GM21723 (cell line): Measurements from ENCODE around the gene VAV2.
A peak's percentile ranks its signal among the peaks of the same experiment; 100 is the strongest.
"Not testable (repeated sequence)": the region's sequence is repeated elsewhere in the genome, so short reads cannot be mapped to it uniquely, and the experiment has no call there.

Experiments used
- ATAC-seq: cut with Tn5 transposase; IDR thresholded peaks from one replicate; pipeline ENCODE4 v1.9.1; 2021; ENCODE audit warnings: mild to moderate bottlenecking, moderate library complexity; ENCODE audit not compliant: unreplicated experiment

Gene VAV2

GRCh38 chr9:133758228-133758627 lies 233.9 kb downstream of the VAV2 start:
- no peak for ATAC-seq

GRCh38 chr9:133754688-133755227 lies 237.4 kb downstream of the VAV2 start:
- no peak for ATAC-seq

GRCh38 chr9:133754187-133754586 lies 237.9 kb downstream of the VAV2 start:
- no peak for ATAC-seq

GRCh38 chr9:133752739-133753446 lies 239.2 kb downstream of the VAV2 start:
- no peak for ATAC-seq

- ATAC-seq = no peak
Observed at GRCh38 chr9:133750982-133751649, 241.0 kb downstream of the VAV2 start.

- no peak for ATAC-seq
Observed at GRCh38 chr9:133747309-133747708, 244.8 kb downstream of the VAV2 start.

- not testable (repeated sequence) for ATAC-seq
Observed at GRCh38 chr9:133744528-133744927, 247.6 kb downstream of the VAV2 start.

GRCh38 chr9:133742849-133743444 lies 249.2 kb downstream of the VAV2 start:
- peak; percentile 75 for ATAC-seq

- ATAC-seq = no peak
Observed at GRCh38 chr9:133742251-133742650, 249.9 kb downstream of the VAV2 start.

- no peak for ATAC-seq
Observed at GRCh38 chr9:133741716-133742115, 250.4 kb downstream of the VAV2 start.

- ATAC-seq = no peak
Observed at GRCh38 chr9:133740911-133741310, 251.2 kb downstream of the VAV2 start.

GRCh38 chr9:133739408-133740280 lies 252.5 kb downstream of the VAV2 start:
- no peak for ATAC-seq

- no peak for ATAC-seq
Observed at GRCh38 chr9:133738640-133739225, 253.4 kb downstream of the VAV2 start.

- peak; percentile 51 for ATAC-seq
Observed at GRCh38 chr9:133737774-133738639, 254.1 kb downstream of the VAV2 start, which contains the start of gene SARDH. Gene SARDH, minus strand, starts transcription at chr9:133738352. Its CDS starts 4,179 bp downstream, at chr9:133734173.

- no peak for ATAC-seq
Observed at GRCh38 chr9:133737071-133737773, 254.9 kb downstream of the VAV2 start.

- ATAC-seq = no peak
Observed at GRCh38 chr9:133735931-133736330, 256.2 kb downstream of the VAV2 start.

GRCh38 chr9:133735415-133735775 lies 256.7 kb downstream of the VAV2 start:
- no peak for ATAC-seq

- ATAC-seq = no peak
Observed at GRCh38 chr9:133734590-133735414, 257.3 kb downstream of the VAV2 start.
